22Rv1 (cell line): ENCODE measurements around the gene RAP1GAP.

Experiments used
- ZFX ChIP-seq: fragments of 450-650 bp; IDR thresholded peaks from 2 replicates; pipeline ENCODE4 v1.6.1; 2017; ENCODE audit warnings: antibody characterized with exemption, borderline replicate concordance
- TF ChIP-seq, protein P1 (sequence below): fragments of 450-650 bp; IDR thresholded peaks from 2 replicates; pipeline ENCODE4 v1.5.1; 2017; ENCODE audit warnings: mild to moderate bottlenecking

GRCh38 chr1:21652937-21653743 lies 16.0 kb downstream of the RAP1GAP start:
- TF ChIP-seq, protein P1, sequence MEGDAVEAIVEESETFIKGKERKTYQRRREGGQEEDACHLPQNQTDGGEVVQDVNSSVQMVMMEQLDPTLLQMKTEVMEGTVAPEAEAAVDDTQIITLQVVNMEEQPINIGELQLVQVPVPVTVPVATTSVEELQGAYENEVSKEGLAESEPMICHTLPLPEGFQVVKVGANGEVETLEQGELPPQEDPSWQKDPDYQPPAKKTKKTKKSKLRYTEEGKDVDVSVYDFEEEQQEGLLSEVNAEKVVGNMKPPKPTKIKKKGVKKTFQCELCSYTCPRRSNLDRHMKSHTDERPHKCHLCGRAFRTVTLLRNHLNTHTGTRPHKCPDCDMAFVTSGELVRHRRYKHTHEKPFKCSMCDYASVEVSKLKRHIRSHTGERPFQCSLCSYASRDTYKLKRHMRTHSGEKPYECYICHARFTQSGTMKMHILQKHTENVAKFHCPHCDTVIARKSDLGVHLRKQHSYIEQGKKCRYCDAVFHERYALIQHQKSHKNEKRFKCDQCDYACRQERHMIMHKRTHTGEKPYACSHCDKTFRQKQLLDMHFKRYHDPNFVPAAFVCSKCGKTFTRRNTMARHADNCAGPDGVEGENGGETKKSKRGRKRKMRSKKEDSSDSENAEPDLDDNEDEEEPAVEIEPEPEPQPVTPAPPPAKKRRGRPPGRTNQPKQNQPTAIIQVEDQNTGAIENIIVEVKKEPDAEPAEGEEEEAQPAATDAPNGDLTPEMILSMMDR: no peak
- no peak for TF ChIP-seq ZFX
